ENCODE data around the gene NUPR2.

- no peak for TF ChIP-seq CTCF (conservative IDR thresholded peaks at IDR 0.05; ENCODE audit: low read length)
- TF ChIP-seq EZH2phosphoT487 (IDR thresholded peaks at IDR 0.05; ENCODE audit: borderline replicate concordance), result no peak
Observed at GRCh38 chr7:56124981-56125380, 8.8 kb upstream of the NUPR2 start.
